Hepatocyte (in vitro differentiated cells): ENCODE measurements around the gene NMU. TPM values are rescaled to one million over a fixed set of nuclear protein-coding genes. Genes with fewer than 3 reads are reported as not detected.

Experiments
- DNase-seq: peaks from one replicate; pipeline ENCODE4 v3.0.0-alpha.2; 2016; ENCODE audit warnings: low spot score
- H2AFZ ChIP-seq: fragments of 200-600 bp; sonication (generic); 2 replicates; pipeline ENCODE4 v1.6.0; 2016; ENCODE audit warnings: antibody characterized with exemption, mild to moderate bottlenecking
- H3K27ac ChIP-seq: fragments of 200-600 bp; sonication (generic); 2 replicates; pipeline ENCODE4 v1.5.1; 2016; ENCODE audit warnings: mild to moderate bottlenecking
- H3K27me3 ChIP-seq: fragments of 200-600 bp; sonication (generic); 2 replicates; pipeline ENCODE4 v1.6.1; 2016
- H3K36me3 ChIP-seq: fragments of 200-600 bp; sonication (generic); replicated peaks from 2 replicates; pipeline ENCODE4 v1.5.1; 2016; ENCODE audit warnings: low read depth; ENCODE audit not compliant: insufficient read depth
- H3K4me1 ChIP-seq: fragments of 200-600 bp; sonication (generic); 2 replicates; pipeline ENCODE4 v1.5.1; 2016; ENCODE audit warnings: mild to moderate bottlenecking, moderate library complexity; ENCODE audit not compliant: insufficient read depth
- H3K4me2 ChIP-seq: fragments of 200-600 bp; sonication (generic); 2 replicates; pipeline ENCODE4 v1.6.0; 2016
- H3K4me3 ChIP-seq: fragments of 200-600 bp; sonication (generic); 2 replicates; pipeline ENCODE4 v1.5.1; 2016; ENCODE audit warnings: mild to moderate bottlenecking
- H3K79me2 ChIP-seq: fragments of 200-600 bp; sonication (generic); 2 replicates; pipeline ENCODE4 v1.6.0; 2017; ENCODE audit warnings: mild to moderate bottlenecking
- H3K9me2 ChIP-seq: fragments of 200-600 bp; sonication (generic); replicated peaks from 2 replicates; pipeline ENCODE4 v1.6.0; 2017; ENCODE audit warnings: mild to moderate bottlenecking; ENCODE audit not compliant: insufficient read depth
- H3K9me3 ChIP-seq: fragments of 200-600 bp; sonication (generic); 2 replicates; pipeline ENCODE4 v1.5.1; 2016; ENCODE audit warnings: low read depth, mild to moderate bottlenecking
- H4K20me1 ChIP-seq: fragments of 200-600 bp; sonication (generic); 2 replicates; pipeline ENCODE4 v1.6.0; 2016; ENCODE audit warnings: mild to moderate bottlenecking; ENCODE audit not compliant: insufficient read depth, poor library complexity, severe bottlenecking
- CTCF ChIP-seq: fragments of 200-600 bp; sonication (generic); IDR thresholded peaks from 2 replicates; pipeline ENCODE4 v1.5.1; 2016; ENCODE audit warnings: antibody characterized with exemption, mild to moderate bottlenecking; ENCODE audit not compliant: poor library complexity
- EZH2 ChIP-seq: fragments of 200-600 bp; sonication (generic); IDR thresholded peaks from 2 replicates; pipeline ENCODE4 v1.6.1; 2016; ENCODE audit warnings: antibody characterized with exemption, mild to moderate bottlenecking, borderline replicate concordance
- EZH2phosphoT487 ChIP-seq: fragments of 200-600 bp; sonication (generic); IDR thresholded peaks from one replicate; pipeline ENCODE4 v1.6.1; 2018; ENCODE audit warnings: antibody characterized with exemption, mild to moderate bottlenecking, low read depth, moderate library complexity; ENCODE audit not compliant: unreplicated experiment, severe bottlenecking
- WGBS: methylation state at CpG from one replicate; pipeline ENCODE4 v1.1.6; 2016; ENCODE audit warnings: low lambda C conversion rate; ENCODE audit errors: missing lambda C conversion rate; 5-methylcytosine and 5-hydroxymethylcytosine counted together
- polyA plus RNA-seq: library from polyadenylated mRNA; unstranded; fragments of >200 nt; fragmentation: Nextera tagmentation; extraction: Ambion mirVana; gene quantifications from 2 replicates; pipeline ENCODE4 v1.2.1, GENCODE V29; 2016
- total RNA-seq: library from RNA; depleted of rRNA; stranded (reverse); fragments of >200 nt; gene quantifications from 2 replicates; pipeline ENCODE4 v1.2.3, GENCODE V29; 2014

The NMU gene
- total and polyA plus RNA-seq, 2 experiments from 2014 or later: 2.0 to 7.6 TPM

GRCh38 chr4:55575513-55575912, 60.6 kb downstream of the NMU start:
- TF ChIP-seq CTCF: no peak
- TF ChIP-seq EZH2: no peak
- no peak for TF ChIP-seq EZH2phosphoT487
- 67% methylated on average over 1 of the region's 1 CpG for WGBS
- no peaks in the 10 kb centered on the region for H3K27me3 ChIP-seq
- H3K9me3 ChIP-seq: peaks cover 6% of the 10 kb centered on the region
- no peaks in the 10 kb centered on the region for H3K36me3 ChIP-seq
- no peak overlapping the region for H3K4me2 ChIP-seq
- H3K79me2 ChIP-seq: no peaks in the 10 kb centered on the region
- no peak overlapping the region for H3K4me3 ChIP-seq
- no peaks in the 10 kb centered on the region for H3K4me1 ChIP-seq
- H4K20me1 ChIP-seq: no peaks in the 10 kb centered on the region
- no peak overlapping the region for H2AFZ ChIP-seq
- no peaks in the 10 kb centered on the region for H3K9me2 ChIP-seq
- no peak overlapping the region for H3K27ac ChIP-seq
- DNase-seq: no peak

GRCh38 chr4:55574252-55574651, 61.8 kb downstream of the NMU start:
- DNase-seq: no peak
- Histone ChIP-seq H3K27ac (no peak overlapping the region), H2AFZ (no peak overlapping the region), H3K9me3 (peaks cover 6% of the 10 kb centered on the region), H3K79me2 (no peaks in the 10 kb centered on the region), H4K20me1 (no peaks in the 10 kb centered on the region), H3K27me3 (no peaks in the 10 kb centered on the region), H3K4me2 (no peak overlapping the region), H3K36me3 (no peaks in the 10 kb centered on the region), H3K4me1 (no peaks in the 10 kb centered on the region), H3K9me2 (no peaks in the 10 kb centered on the region), H3K4me3 (no peak overlapping the region)
- no peak for TF ChIP-seq CTCF
- no peak for TF ChIP-seq EZH2phosphoT487
- TF ChIP-seq EZH2: no peak
- 71% methylated on average over 1 of the region's 1 CpG for WGBS

- no peak for TF ChIP-seq EZH2phosphoT487
- TF ChIP-seq EZH2: no peak
- no peak for TF ChIP-seq CTCF
- no peak overlapping the region for H3K4me2 ChIP-seq
- 84% methylated on average over 3 of the region's 3 CpGs for WGBS
Observed at GRCh38 chr4:55571806-55572205, 64.3 kb downstream of the NMU start.

More at GRCh38 chr4:55571806-55572205, 64.3 kb downstream of the NMU start:
- DNase-seq: no peak
- H3K9me2 ChIP-seq: no peaks in the 10 kb centered on the region
- no peaks in the 10 kb centered on the region for H3K36me3 ChIP-seq
- no peaks in the 10 kb centered on the region for H3K9me3 ChIP-seq
- no peak overlapping the region for H3K4me3 ChIP-seq
- H3K4me1 ChIP-seq: no peaks in the 10 kb centered on the region
- no peak overlapping the region for H3K27ac ChIP-seq
- H2AFZ ChIP-seq: no peak overlapping the region
- no peaks in the 10 kb centered on the region for H3K79me2 ChIP-seq
- H3K27me3 ChIP-seq: no peaks in the 10 kb centered on the region
- no peaks in the 10 kb centered on the region for H4K20me1 ChIP-seq
